Right lobe of liver (tissue), 6 donors: Measurements from ENCODE around the gene CABP4. TPM values are rescaled to one million over a fixed set of nuclear protein-coding genes. Genes with fewer than 3 reads are reported as not detected.

Experiments
- ATAC-seq, 4 donors: fragments of 200-7000 bp; cut with Tn5 transposase; one replicate each; pipeline ENCODE4 v1.9.1; 2020; ENCODE audit warnings: mild to moderate bottlenecking in 4 of 4, moderate library complexity in 4 of 4
- DNase-seq, 3 donors: peaks; one replicate each; pipeline ENCODE4 v3.0.0-alpha.2; 2020
- H3K27ac ChIP-seq, 3 donors: fragments of 200-600 bp; one replicate each; pipeline ENCODE4 v1.8.0; 2022
- H3K27me3 ChIP-seq, 2 donors: fragments of 200-600 bp; one replicate each; pipeline ENCODE4 v1.8.0; 2022
- H3K36me3 ChIP-seq, 4 donors: fragments of 200-600 bp; sonication (generic) in 1 of 4; one replicate each; pipeline versions ENCODE4 v1.5.1 to v1.8.0; 2017 to 2022; ENCODE audit warnings: control low read depth in 1 of 4
- H3K4me1 ChIP-seq, 4 donors: fragments of 200-600 bp; sonication (generic) in 1 of 4; one replicate each; pipeline versions ENCODE4 v1.5.1 to v1.8.0; 2017 to 2022; ENCODE audit warnings: control low read depth in 1 of 4
- H3K4me3 ChIP-seq, 3 donors: fragments of 200-600 bp; one replicate each; pipeline ENCODE4 v1.8.0; 2022
- H3K9me3 ChIP-seq, 4 donors: fragments of 200-600 bp; sonication (generic) in 1 of 4; one replicate each; pipeline versions ENCODE4 v1.5.1 to v1.8.0; 2017 to 2022; ENCODE audit warnings: control low read depth in 1 of 4
- CTCF ChIP-seq, 4 donors: fragments of 200-600 bp in 3 of 4; fragments of 450-650 bp in 1 of 4; IDR thresholded peaks; one replicate each; pipeline versions ENCODE4 v1.5.1 to v1.8.0; 2016 to 2022; ENCODE audit warnings: antibody characterized with exemption in 4 of 4, mild to moderate bottlenecking in 2 of 4
- POLR2A ChIP-seq: fragments of 450-650 bp; IDR thresholded peaks from one replicate; pipeline ENCODE4 v1.6.1; 2017; ENCODE audit warnings: antibody characterized with exemption, mild to moderate bottlenecking
- WGBS: methylation state at CpG from one replicate; pipeline ENCODE4 v1.1.6; 2018; ENCODE audit warnings: low coverage, low lambda C conversion rate; ENCODE audit not compliant: insufficient coverage; ENCODE audit errors: missing lambda C conversion rate; 5-methylcytosine and 5-hydroxymethylcytosine counted together
- intact Hi-C, 2 donors: fragments of 100-400 bp; cut with DNase I; formaldehyde crosslinking; loops; one replicate each; pipeline versions ENCODE4 v1.11.2 to v1.14.1; 2022
- total RNA-seq, 6 experiments: library from RNA; depleted of rRNA in 2 of 6; stranded (reverse); fragments of >200 nt in 2 of 6; fragmentation: NEBNext Ultra II Directional in 3 of 6; extraction: Animal tissue kit (Norgen Biotek cat#: 25700) in 3 of 6; gene quantifications; one replicate each; pipeline versions ENCODE4 v1.1.0 to v1.2.4, GENCODE V29; 2016 to 2023
- donor health status: DM: no; HTN: yes; CAD: no.
- donor health status: DM: no; HTN: no; CAD: no.
- donor health status: DM: no; HTN: no; CAD: no.
- donor health status: DM: no; HTN: yes; CAD: no.
- donor health status: DM: no; HTN: yes; CAD: no.

CABP4 gene
- total RNA-seq, 6 experiments from 2014 or later, result 0.55 to 1.7 (median 1.2) TPM

- no peak for TF ChIP-seq CTCF (IDR thresholded peaks at IDR 0.05)
- TF ChIP-seq POLR2A, result no peak
- Histone ChIP-seq H3K27ac (no peak overlapping the region), H3K36me3 (peaks cover 0 to 27% (median 4%) of the 10 kb centered on the region in 4 donors), H3K4me1 (peaks cover 0 to 7% (median 0%) of the 10 kb centered on the region in 4 donors), H3K4me3 (peak overlapping the region in 2 of 3 donors; percentile 11 to 27), H3K27me3 (no peaks in the 10 kb centered on the region), H3K9me3 (no peaks in the 10 kb centered on the region)
- DNase-seq (peak in 1 of 3 donors; percentile 61), ATAC-seq (no peak)
- WGBS, result 63% methylated on average over 6 of the region's 41 CpGs
- intact Hi-C loops, result no loop called here
Measured at GRCh38 chr11:67438158-67438902, 16.8 kb upstream of the CABP4 start.

- H3K27me3 ChIP-seq, result no peaks in the 10 kb centered on the region
- no peaks in the 10 kb centered on the region for H3K9me3 ChIP-seq
- intact Hi-C loops, result no loop called here
- H3K27ac ChIP-seq, result peak overlapping the region in 1 of 3 donors; percentile 8
- WGBS, result 52% methylated on average over 16 of the region's 31 CpGs
- DNase-seq, result peak in 1 of 3 donors; percentile 65
- peaks cover 0 to 15% (median 0%) of the 10 kb centered on the region in 4 donors for H3K4me1 ChIP-seq
- TF ChIP-seq CTCF (IDR thresholded peaks at IDR 0.05), result peak in 1 of 4 donors; percentile 9
- no peak for TF ChIP-seq POLR2A
- ATAC-seq, result peak in 2 of 4 donors; percentile 4 to 5
- H3K4me3 ChIP-seq, result no peak overlapping the region
- peaks cover 0 to 18% (median 1%) of the 10 kb centered on the region in 4 donors for H3K36me3 ChIP-seq
Measured at GRCh38 chr11:67439321-67440228, 15.6 kb upstream of the CABP4 start.

- intact Hi-C loops, result no loop called here
- peaks cover 0 to 12% (median 0%) of the 10 kb centered on the region in 4 donors for H3K36me3 ChIP-seq
- H3K4me3 ChIP-seq, result no peak overlapping the region
- ATAC-seq (no peak), DNase-seq (peak in 1 of 3 donors; percentile 35)
- no peaks in the 10 kb centered on the region for H3K27me3 ChIP-seq
- 45% methylated on average over 5 of the region's 17 CpGs for WGBS
- H3K4me1 ChIP-seq, result peaks cover 0 to 15% (median 0%) of the 10 kb centered on the region in 4 donors
- H3K9me3 ChIP-seq, result no peaks in the 10 kb centered on the region
- H3K27ac ChIP-seq, result no peak overlapping the region
- no peak for TF ChIP-seq CTCF (IDR thresholded peaks at IDR 0.05)
- no peak for TF ChIP-seq POLR2A
Measured at GRCh38 chr11:67440229-67441097, 14.7 kb upstream of the CABP4 start.

GRCh38 chr11:67441098-67441563, 14.0 kb upstream of the CABP4 start:
- DNase-seq (peak in 1 of 3 donors; percentile 23), ATAC-seq (no peak)
- H3K36me3 ChIP-seq, result peaks cover 0 to 7% (median 0%) of the 10 kb centered on the region in 4 donors
- WGBS, result 70% methylated on average over 4 of the region's 21 CpGs
- TF ChIP-seq POLR2A, result no peak
- no peak for TF ChIP-seq CTCF (IDR thresholded peaks at IDR 0.05)
- no peak overlapping the region for H3K4me3 ChIP-seq
- intact Hi-C loops, result no loop called here
- no peaks in the 10 kb centered on the region for H3K27me3 ChIP-seq
- H3K9me3 ChIP-seq, result no peaks in the 10 kb centered on the region
- peaks cover 0 to 15% (median 0%) of the 10 kb centered on the region in 4 donors for H3K4me1 ChIP-seq
- H3K27ac ChIP-seq, result no peak overlapping the region
